Astrocyte (in vitro differentiated cells and primary cell): ENCODE results near the gene TRIB2.

ENCODE experiments used
- EZH2 ChIP-seq: IDR thresholded peaks from 2 replicates; pipeline ENCODE4 v1.6.1; 2012; ENCODE audit warnings: mild to moderate bottlenecking, low read length, inconsistent platforms; ENCODE audit not compliant: insufficient read depth
- TF ChIP-seq, protein P1 (sequence below): IDR thresholded peaks from 2 replicates; pipeline ENCODE4 v1.5.1; 2011; ENCODE audit warnings: low read depth, mild to moderate bottlenecking, inconsistent platforms, low read length, moderate library complexity; ENCODE audit not compliant: insufficient read depth

DNA sequence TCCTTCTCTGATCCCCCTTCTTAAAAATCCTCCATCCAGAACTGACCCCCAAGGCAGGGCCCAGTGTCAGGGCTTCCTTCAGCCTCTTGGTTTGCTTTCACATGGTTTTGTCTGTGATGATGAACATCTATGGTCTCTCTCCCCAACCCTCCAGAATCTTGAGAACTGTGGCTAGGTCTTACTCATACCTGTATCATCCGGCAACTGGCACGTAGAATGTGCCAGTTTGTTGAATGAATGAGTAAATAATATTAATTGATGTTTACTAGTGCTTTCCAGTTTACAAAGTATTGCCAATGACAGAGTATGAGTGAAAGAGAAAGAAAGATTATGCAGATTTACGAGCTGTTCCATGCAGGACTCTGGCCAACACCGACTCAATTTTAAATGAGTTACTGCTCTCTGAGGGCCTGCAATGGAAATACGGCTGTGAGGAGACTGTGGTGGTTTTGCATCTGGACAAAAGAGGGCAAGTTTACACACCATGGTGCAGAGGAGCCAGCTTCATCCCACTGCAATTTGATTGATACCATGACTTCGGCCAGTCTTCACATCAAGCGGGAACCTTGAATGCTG, 29.9 kb upstream of the TRIB2 start:
- TF ChIP-seq, protein P1, sequence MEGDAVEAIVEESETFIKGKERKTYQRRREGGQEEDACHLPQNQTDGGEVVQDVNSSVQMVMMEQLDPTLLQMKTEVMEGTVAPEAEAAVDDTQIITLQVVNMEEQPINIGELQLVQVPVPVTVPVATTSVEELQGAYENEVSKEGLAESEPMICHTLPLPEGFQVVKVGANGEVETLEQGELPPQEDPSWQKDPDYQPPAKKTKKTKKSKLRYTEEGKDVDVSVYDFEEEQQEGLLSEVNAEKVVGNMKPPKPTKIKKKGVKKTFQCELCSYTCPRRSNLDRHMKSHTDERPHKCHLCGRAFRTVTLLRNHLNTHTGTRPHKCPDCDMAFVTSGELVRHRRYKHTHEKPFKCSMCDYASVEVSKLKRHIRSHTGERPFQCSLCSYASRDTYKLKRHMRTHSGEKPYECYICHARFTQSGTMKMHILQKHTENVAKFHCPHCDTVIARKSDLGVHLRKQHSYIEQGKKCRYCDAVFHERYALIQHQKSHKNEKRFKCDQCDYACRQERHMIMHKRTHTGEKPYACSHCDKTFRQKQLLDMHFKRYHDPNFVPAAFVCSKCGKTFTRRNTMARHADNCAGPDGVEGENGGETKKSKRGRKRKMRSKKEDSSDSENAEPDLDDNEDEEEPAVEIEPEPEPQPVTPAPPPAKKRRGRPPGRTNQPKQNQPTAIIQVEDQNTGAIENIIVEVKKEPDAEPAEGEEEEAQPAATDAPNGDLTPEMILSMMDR: no peak
- no peak for TF ChIP-seq EZH2
